HG02798 (cell line): ENCODE data around the gene IGF2R.
A peak's percentile ranks its signal among the peaks of the same experiment; 100 is the strongest.
"Not testable (repeated sequence)": the region's sequence is repeated elsewhere in the genome, so short reads cannot be mapped to it uniquely, and the experiment has no call there.

ENCODE experiments used
- ATAC-seq: cut with Tn5 transposase; IDR thresholded peaks from one replicate; pipeline ENCODE4 v1.9.1; 2021; ENCODE audit warnings: mild to moderate bottlenecking; ENCODE audit not compliant: unreplicated experiment, poor library complexity

IGF2R gene

DNA sequence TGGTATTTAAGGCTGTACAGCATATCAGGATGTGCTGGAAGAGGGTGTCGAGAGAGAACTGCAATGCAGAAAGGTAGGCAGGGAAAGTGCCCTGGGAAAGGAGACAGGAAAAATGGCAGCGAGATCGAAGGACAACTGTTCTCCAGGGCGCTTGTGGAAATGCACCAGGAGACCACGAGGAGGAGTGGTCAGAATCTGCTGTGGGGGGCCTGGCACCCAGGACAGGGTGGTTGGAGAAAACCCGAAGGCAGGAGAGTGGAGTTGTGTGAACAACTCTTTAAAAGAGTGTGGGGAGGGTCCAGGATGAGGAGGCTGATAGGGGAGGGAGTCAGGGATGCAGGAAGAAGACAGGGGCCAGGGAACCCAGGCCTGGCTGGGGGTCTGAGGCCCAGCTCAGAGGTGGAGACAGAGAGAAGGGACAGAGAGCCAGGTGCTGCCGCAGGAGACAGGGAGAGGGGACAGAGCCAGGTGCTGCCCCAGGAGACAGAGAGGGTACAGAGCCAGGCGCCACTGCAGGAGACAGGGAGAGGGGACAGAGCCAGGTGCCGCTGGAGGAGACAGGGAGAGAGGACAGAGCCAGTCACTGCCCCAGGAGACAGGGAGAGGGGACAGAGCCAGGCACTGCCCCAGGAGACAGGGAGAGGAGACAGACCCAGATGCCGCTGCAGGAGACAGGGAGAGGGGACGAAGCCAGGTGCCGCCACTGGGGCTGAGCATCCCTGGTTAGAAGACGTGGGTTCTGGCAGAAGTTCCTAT, 162.0 kb downstream of the IGF2R start:
- ATAC-seq = no peak

GRCh38 chr6:160131636-160132296, 162.9 kb downstream of the IGF2R start:
- no peak for ATAC-seq

DNA sequence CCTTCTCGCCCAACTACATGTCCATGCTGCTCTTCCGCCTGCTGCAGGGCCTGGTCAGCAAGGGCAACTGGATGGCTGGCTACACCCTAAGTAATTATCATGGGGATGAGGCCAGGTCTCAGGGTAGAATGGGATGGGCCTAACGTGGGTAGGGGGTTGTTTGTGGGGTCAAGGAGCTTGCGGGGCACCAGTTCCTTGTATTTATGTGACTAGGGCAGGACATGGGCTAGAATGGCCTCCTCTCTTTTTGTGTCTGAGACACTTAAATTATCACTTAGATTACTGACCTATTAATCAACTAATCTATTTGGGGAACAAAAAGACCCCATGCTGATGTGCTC, 163.4 kb downstream of the IGF2R start:
- ATAC-seq = no peak

- no peak for ATAC-seq
Measured at GRCh38 chr6:160132776-160133338, 164.0 kb downstream of the IGF2R start.

GRCh38 chr6:160133441-160134336, 164.8 kb downstream of the IGF2R start:
- no peak for ATAC-seq

- not testable (repeated sequence) for ATAC-seq
Measured at GRCh38 chr6:160134337-160134751, 165.5 kb downstream of the IGF2R start.

DNA sequence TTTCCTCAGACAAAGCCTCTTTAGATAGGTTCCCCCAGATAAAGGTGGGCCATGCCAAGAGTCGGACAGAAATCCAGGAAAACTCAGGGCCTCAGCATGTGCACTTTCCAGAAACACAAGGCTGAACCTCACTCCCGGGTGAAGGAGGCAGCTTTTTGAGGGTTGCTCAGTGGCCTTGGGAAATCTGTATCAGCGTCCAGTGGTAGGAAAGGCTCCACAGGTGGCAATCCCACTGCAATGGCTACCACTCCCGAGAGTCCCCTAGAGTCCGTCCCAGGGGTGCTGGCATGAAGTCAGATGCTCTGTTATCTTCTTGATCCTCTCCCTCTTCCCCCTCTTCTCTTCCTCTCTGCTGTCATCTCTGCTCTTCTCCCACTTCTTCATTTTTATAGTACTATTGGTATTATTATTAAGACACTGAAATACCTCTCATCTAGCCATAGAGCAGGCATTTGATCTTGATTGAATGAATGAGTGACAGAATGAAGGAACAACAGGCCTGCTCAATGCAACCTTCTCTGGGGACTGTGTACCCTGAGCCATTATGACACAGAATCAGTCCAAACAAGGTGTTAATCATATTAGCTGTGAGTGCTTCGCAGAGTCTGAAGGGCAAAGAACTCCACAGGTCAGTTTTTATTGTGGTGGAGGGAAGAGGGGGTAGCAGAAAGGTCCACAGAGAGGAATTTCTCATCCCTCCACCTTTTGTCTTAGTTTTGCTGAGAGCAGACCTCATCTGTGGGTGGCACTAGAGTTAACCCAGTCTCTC, 166.1 kb downstream of the IGF2R start:
- ATAC-seq = no peak

DNA sequence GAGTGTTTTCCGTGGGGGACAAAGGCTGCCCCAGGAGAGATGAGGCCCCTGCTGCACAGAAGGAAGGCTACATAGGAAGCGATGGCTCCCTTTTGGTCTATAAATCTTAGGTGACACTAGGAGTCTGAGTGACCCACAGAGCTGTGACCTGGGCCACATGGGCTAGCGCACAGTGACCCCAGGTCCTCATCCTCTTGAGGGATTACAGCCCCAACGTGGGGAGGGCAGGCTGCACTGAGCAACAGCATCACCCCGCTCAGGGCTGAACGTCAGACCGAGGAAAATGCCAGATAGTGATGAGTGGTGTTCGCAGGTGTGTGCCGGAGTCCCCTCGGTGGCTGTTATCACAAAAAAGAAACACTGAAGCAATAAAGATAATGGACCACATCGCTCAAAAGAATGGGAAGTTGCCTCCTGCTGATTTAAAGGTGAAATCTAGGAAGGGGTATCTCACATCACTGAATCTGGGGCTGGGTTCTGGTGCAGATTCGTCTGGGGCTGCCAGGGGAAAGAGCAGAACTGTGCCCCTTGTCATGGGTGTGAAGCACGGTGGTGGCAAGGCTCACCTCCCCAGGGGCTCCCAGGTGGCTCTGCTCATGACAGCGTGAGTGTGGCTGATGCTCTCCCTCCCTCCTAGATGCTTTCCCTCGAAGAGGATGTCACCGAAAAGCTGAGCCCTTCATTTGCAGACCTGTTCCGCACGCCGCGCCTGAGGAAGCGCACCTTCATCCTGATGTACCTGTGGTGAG, 167.2 kb downstream of the IGF2R start:
- ATAC-seq = no peak

GRCh38 chr6:160137130-160137988, 168.5 kb downstream of the IGF2R start:
- no peak for ATAC-seq

GRCh38 chr6:160137989-160138835, 169.3 kb downstream of the IGF2R start:
- ATAC-seq = peak; percentile 53

DNA sequence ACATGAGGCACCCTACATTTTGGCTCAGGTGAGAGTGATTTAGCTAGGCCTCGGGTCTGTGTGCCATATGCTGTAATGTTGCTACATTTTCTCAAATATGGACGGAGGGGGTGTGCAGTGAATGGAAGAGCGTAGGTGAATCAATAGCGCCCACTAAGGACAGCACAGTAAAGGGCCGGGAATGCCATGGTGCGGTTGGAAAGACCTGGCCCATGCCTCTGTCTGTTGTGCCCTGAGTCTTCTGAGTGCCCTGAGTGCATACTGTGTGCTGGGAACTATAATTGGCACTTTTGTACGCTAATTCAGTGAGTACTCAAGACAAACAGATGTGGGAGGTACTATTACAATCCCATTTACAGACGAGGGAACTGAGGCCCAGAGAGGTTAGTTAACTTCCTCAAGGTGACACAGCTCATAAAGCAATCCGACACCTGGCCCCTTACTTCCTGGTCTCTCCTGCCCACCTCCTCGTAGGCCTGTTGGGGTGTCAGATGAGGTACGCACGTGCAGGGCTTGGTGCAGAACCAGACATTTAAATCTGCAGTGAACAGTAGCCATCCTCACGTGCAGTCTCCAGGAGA, 170.0 kb downstream of the IGF2R start:
- no peak for ATAC-seq

GRCh38 chr6:160139420-160139851, 170.6 kb downstream of the IGF2R start:
- ATAC-seq = no peak

DNA sequence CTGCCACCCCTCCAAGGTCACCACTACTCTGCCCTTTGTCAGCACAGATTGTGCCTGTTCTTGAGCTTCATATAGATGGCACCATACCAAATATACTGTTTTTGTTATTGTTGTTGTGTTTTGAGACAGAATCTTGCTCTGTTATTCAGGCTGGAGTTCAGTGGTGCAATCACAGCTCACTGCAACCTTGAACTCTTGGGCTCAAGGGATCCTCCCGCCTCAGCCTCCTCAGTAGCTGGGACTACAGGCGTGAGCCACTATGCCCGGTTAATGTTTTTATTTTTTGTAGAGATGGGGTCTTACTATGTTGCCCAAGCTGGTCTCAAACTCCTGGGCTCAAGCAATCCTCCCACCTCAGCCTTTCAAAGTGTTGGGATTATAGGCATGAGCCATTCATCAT, 171.6 kb downstream of the IGF2R start:
- not testable (repeated sequence) for ATAC-seq

GRCh38 chr6:160141001-160141726, 172.3 kb downstream of the IGF2R start:
- ATAC-seq = no peak

GRCh38 chr6:160142115-160142715, 173.3 kb downstream of the IGF2R start:
- no peak for ATAC-seq
